Upper lobe of left lung (tissue), 4 donors: ENCODE results near the gene OR10A4.

Experiments used
- CTCF ChIP-seq, 6 experiments: fragments of 450-650 bp in 4 of 6; fragments of 200-600 bp in 2 of 6; sonication (generic) in 2 of 6; IDR thresholded peaks; one replicate each; pipeline ENCODE4 v1.5.1; 2016 to 2019; ENCODE audit warnings: antibody characterized with exemption in 6 of 6
- EP300 ChIP-seq, 4 donors: sonication (generic); formaldehyde crosslinking; IDR thresholded peaks; one replicate each; pipeline ENCODE4 v1.5.1; 2017; ENCODE audit warnings: antibody characterized with exemption in 4 of 4, control low read depth in 2 of 4
- POLR2A ChIP-seq, 4 donors: fragments of 450-650 bp; IDR thresholded peaks; one replicate each; pipeline ENCODE4 v1.5.1; 2016 to 2017; ENCODE audit warnings: antibody characterized with exemption in 4 of 4, mild to moderate bottlenecking in 2 of 4
- POLR2AphosphoS5 ChIP-seq, 2 donors: sonication (generic); formaldehyde crosslinking; IDR thresholded peaks; one replicate each; pipeline ENCODE4 v1.5.1; 2017; ENCODE audit warnings: antibody characterized with exemption in 2 of 2

GRCh38 chr11:6850526-6850925 lies 25.9 kb upstream of the OR10A4 start:
- no peak for TF ChIP-seq CTCF (IDR thresholded peaks at IDR 0.05)
- no peak for TF ChIP-seq POLR2AphosphoS5 (IDR thresholded peaks at IDR 0.05)
- TF ChIP-seq POLR2A (IDR thresholded peaks at IDR 0.05) = no peak
- TF ChIP-seq EP300 (IDR thresholded peaks at IDR 0.05) = no peak
